GM21515 (cell line): ENCODE measurements around the gene PLCB2.

ENCODE experiments used
- ATAC-seq: cut with Tn5 transposase; IDR thresholded peaks from one replicate; pipeline ENCODE4 v1.9.1; 2021; ENCODE audit not compliant: unreplicated experiment

Gene PLCB2

GRCh38 chr15:40238532-40239403 is 69.0 kb downstream of the PLCB2 start, which contains the start of gene PAK6:
PAK6 (plus strand) TSS chr15:40239063; CDS start chr15:40264786, 25,723 bp downstream.
- no peak for ATAC-seq
